ENCODE results near the gene GRK4.

- TF ChIP-seq CTCF (IDR thresholded peaks at IDR 0.05; ENCODE audit: insufficient read depth, low read length, poor library complexity, severe bottlenecking) (peak; percentile 51), EZH2phosphoT487 (conservative IDR thresholded peaks at IDR 0.05; ENCODE audit: low read length) (no peak)
Observed at GRCh38 chr4:3047464-3048286, 84.3 kb downstream of the GRK4 start.
